ENCODE data around the gene ERVK3-1. TPM values are rescaled to one million over a fixed set of nuclear protein-coding genes. Genes with fewer than 3 reads are reported as not detected.

Gene ERVK3-1
- total RNA-seq, 1 experiment from 2014 or later: 84.0 TPM

DNA sequence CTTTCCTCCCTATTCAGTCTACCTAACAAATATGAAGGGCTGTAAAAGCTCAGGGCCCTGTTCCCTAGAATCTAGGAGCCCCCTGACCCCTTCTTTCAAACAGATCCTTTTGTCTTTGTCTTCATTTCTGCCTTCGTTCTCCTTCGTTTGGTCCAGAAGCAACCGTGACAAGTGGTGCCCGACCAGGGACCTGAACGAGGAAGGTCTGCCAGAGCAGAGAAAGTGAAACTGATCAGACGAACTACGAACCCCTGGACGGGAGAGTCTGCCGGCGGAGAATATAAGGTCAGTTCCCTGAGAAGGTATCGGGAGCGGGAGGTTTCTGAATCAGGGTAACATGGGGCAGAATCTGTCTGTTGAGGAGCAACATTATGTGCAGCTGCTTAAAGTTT is 751 bp downstream of the ERVK3-1 start:
- no peak for DNase-seq (ENCODE audit: low read depth, low spot score)
- POLR2A ChIA-PET: interaction anchor here (0.6 kb wide), 1 partner anchor 65 kb away, joined by 6 read pairs; no protein-coding TSS in a partner anchor
- H3K4me3 ChIP-seq (ENCODE audit: low read depth in 2 of 2, low read length in 2 of 2): peak overlapping the region; percentile 89 to 95
- peaks cover 35% of the 10 kb centered on the region for H3K36me3 ChIP-seq (ENCODE audit: control insufficient read depth, insufficient read depth, low read length)
- H3K27me3 ChIP-seq (ENCODE audit: control insufficient read depth, insufficient read depth, low read length): no peaks in the 10 kb centered on the region
- no TSS peak for BruUV-seq (replicated peaks)
- intact Hi-C loops (cut with micrococcal nuclease; ENCODE audit: unreplicated experiment): no loop called here
- CTCF ChIA-PET: interaction anchor here (0.8 kb wide), 1 partner anchor 29 kb away, joined by 3 read pairs; no protein-coding TSS in a partner anchor
- no peak for ATAC-seq
- peaks cover 14% of the 10 kb centered on the region for H3K4me1 ChIP-seq (ENCODE audit: control insufficient read depth, insufficient read depth, low read length)
- TF ChIP-seq, protein P1, sequence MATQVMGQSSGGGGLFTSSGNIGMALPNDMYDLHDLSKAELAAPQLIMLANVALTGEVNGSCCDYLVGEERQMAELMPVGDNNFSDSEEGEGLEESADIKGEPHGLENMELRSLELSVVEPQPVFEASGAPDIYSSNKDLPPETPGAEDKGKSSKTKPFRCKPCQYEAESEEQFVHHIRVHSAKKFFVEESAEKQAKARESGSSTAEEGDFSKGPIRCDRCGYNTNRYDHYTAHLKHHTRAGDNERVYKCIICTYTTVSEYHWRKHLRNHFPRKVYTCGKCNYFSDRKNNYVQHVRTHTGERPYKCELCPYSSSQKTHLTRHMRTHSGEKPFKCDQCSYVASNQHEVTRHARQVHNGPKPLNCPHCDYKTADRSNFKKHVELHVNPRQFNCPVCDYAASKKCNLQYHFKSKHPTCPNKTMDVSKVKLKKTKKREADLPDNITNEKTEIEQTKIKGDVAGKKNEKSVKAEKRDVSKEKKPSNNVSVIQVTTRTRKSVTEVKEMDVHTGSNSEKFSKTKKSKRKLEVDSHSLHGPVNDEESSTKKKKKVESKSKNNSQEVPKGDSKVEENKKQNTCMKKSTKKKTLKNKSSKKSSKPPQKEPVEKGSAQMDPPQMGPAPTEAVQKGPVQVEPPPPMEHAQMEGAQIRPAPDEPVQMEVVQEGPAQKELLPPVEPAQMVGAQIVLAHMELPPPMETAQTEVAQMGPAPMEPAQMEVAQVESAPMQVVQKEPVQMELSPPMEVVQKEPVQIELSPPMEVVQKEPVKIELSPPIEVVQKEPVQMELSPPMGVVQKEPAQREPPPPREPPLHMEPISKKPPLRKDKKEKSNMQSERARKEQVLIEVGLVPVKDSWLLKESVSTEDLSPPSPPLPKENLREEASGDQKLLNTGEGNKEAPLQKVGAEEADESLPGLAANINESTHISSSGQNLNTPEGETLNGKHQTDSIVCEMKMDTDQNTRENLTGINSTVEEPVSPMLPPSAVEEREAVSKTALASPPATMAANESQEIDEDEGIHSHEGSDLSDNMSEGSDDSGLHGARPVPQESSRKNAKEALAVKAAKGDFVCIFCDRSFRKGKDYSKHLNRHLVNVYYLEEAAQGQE (IDR thresholded peaks at IDR 0.05; ENCODE audit: insufficient read depth in 1 of 2, low read depth in 2 of 2, low read length in 1 of 2): no peak
- no peak for TF ChIP-seq SIN3A (IDR thresholded peaks at IDR 0.05; ENCODE audit: borderline replicate concordance, insufficient read depth, low read depth, low read length)
- TF ChIP-seq, protein P2, sequence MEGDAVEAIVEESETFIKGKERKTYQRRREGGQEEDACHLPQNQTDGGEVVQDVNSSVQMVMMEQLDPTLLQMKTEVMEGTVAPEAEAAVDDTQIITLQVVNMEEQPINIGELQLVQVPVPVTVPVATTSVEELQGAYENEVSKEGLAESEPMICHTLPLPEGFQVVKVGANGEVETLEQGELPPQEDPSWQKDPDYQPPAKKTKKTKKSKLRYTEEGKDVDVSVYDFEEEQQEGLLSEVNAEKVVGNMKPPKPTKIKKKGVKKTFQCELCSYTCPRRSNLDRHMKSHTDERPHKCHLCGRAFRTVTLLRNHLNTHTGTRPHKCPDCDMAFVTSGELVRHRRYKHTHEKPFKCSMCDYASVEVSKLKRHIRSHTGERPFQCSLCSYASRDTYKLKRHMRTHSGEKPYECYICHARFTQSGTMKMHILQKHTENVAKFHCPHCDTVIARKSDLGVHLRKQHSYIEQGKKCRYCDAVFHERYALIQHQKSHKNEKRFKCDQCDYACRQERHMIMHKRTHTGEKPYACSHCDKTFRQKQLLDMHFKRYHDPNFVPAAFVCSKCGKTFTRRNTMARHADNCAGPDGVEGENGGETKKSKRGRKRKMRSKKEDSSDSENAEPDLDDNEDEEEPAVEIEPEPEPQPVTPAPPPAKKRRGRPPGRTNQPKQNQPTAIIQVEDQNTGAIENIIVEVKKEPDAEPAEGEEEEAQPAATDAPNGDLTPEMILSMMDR (IDR thresholded peaks at IDR 0.05): no peak
- H3K27ac ChIP-seq (ENCODE audit: low read length): peak overlapping the region; percentile 91
- in situ Hi-C loops (cut with HindIII; ENCODE audit: low pct_unique_long_range_greater_than_20kb, low sequenced_read_pairs): no loop called here
- 0 out of 2 replicates have a peak, but pooled peaks cover 6% of the 10 kb centered on the region for H3K9me3 ChIP-seq (ENCODE audit: control insufficient read depth, insufficient read depth, low read depth, low read length)

DNA sequence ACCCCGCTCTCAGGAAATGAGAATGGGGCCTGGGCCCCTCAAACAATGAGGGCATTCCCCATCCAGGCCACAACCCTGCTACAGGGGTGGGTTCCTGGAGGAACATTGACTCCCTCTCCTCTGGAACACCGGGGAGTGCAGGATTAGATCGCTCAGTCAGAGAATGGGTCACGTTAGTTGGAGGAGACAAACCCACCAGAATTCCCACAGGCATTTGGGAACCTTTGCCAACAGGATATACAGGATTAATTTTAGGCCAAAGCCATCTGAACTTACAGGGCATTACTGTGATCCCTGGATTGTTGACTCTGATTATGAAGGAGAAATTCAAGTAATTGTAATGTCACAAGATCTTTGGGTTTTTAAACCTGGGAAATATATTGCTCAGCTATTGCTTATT is 2.6 kb downstream of the ERVK3-1 start:
- in situ Hi-C loops (cut with HindIII; ENCODE audit: low pct_unique_long_range_greater_than_20kb, low sequenced_read_pairs) (no loop called here), intact Hi-C loops (cut with micrococcal nuclease; ENCODE audit: unreplicated experiment) (no loop called here)
- BruUV-seq (replicated peaks): no TSS peak
- peaks cover 14% of the 10 kb centered on the region for H3K4me1 ChIP-seq (ENCODE audit: control insufficient read depth, insufficient read depth, low read length)
- ATAC-seq (no peak), DNase-seq (ENCODE audit: low read depth, low spot score) (no peak)
- no peaks in the 10 kb centered on the region for H3K27me3 ChIP-seq (ENCODE audit: control insufficient read depth, insufficient read depth, low read length)
- no peak for TF ChIP-seq SIN3A (IDR thresholded peaks at IDR 0.05; ENCODE audit: borderline replicate concordance, insufficient read depth, low read depth, low read length)
- no peak for TF ChIP-seq TCF7L2 (IDR thresholded peaks at IDR 0.05; ENCODE audit: low read depth, low read length)
- TF ChIP-seq, protein P2 (IDR thresholded peaks at IDR 0.05): no peak
- TF ChIP-seq, protein P1 (IDR thresholded peaks at IDR 0.05; ENCODE audit: insufficient read depth in 1 of 2, low read depth in 2 of 2, low read length in 1 of 2): no peak
- no peak for TF ChIP-seq POLR2AphosphoS5 (IDR thresholded peaks at IDR 0.05; ENCODE audit: low read depth, low read length)
- H3K27ac ChIP-seq (ENCODE audit: low read length): no peak overlapping the region
- POLR2A ChIA-PET: interaction anchor here (0.6 kb wide), 1 partner anchor 20 kb away, joined by 5 read pairs; no protein-coding TSS in a partner anchor
- peaks cover 6% of the 10 kb centered on the region; the same call in 1 of the 2 replicates for H3K9me3 ChIP-seq (ENCODE audit: control insufficient read depth, insufficient read depth, low read depth, low read length)
- no peak overlapping the region for H3K4me3 ChIP-seq (ENCODE audit: low read depth in 2 of 2, low read length in 2 of 2)
- peaks cover 48% of the 10 kb centered on the region for H3K36me3 ChIP-seq (ENCODE audit: control insufficient read depth, insufficient read depth, low read length)
- CTCF ChIA-PET: no interaction called here
